ENCODE measurements around the gene PSMD1.

PSMD1 gene

DNA sequence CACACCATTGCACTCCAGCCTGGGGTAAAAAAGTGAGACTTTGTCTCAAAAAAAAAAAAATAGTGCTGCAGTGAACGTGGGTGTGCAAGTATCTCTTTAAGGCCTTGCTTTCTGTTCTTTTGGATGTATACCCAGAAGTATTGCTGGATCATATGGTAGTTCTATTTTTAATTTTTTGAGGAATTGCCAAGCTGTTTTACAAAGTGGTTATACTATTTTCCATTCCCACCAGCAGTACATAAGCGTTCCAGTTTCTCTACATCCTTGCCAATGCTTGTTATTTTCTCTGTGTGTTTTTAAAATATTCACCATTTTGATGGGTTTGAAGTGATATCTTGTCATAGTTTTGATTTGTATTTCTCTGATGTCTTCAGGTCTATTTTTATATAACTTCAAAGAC, 154.8 kb downstream of the PSMD1 start:
- DNase-seq (ENCODE audit: low spot score) = no peak

DNA sequence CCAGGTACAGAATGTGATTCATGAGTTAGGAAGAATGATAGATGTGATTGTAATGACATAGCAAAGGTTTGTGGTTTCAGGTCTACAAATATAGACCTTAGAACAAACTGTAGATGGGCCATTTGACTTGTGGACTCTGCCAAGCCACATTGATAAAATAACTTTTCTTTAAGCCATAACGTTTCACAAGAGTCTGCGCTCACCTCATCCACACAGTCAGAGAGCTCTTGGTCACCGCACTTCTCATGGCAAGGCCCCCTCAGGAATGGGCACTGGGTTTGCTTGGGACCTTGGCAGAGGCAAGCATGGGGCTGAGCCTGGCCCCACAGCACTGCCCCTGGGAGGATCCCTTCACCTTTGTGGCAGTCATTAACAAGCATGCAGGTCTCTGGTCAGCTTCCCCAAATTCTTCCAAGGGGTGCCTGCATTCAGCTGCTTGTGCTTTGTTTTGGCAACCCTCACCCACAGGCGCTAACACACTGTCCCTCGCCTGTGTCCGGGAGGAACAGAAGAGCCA, 155.7 kb downstream of the PSMD1 start:
- no peak for DNase-seq (ENCODE audit: low spot score)

DNA sequence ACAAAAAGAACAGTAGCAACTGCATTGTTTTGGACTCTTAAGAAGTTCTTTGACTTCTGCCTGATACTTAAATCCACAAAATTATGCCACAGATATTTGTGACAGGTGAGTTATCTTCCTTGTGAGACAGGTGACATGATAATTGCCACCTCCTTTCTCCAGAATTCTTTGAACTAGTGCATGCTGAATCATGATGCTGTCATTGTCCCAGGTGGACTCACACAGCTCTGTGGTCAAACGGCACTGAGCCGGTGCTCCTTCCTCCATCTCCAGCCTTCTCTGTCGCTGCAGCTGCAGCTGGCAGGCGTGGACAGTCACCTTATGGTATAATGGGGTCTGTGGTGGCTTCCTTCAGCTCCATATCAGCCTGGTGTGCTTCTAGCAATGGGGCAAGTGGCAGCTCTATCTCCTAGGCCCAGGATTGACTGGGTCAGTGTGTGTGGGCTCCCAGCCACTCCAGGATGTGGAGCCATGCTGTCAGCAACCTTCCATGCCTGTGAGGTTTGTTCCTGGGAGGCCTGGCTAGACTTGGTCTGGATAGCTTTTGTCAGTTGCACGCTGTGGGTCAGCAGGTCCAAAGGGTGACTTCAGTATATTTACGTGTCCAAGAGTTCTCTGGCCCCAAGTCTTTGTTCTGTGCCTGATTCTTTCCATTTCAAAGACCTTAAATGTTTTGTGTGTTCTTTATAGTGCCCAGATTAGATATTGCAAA, 157.4 kb downstream of the PSMD1 start:
- DNase-seq (ENCODE audit: low spot score) = no peak

DNA sequence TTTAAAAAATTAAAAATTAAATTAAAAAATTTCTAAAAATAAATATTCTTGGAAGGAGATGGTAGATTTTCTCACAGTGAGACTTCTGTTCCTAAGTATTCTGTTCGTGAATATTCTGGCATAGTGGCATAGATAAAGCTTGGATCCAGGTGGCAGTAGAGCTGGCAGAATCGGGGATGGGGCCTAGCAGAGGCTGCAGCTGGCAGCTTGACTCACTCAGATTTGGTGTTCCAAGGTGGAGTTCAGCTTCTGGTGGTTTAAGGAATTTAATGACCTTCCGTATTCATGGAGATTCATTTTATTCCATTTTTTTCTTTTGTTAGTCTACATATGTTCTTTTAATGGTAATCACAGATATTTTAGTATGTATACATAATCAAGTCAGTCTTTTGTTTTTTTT, 161.7 kb downstream of the PSMD1 start:
- DNase-seq (ENCODE audit: low spot score) = no peak

DNA sequence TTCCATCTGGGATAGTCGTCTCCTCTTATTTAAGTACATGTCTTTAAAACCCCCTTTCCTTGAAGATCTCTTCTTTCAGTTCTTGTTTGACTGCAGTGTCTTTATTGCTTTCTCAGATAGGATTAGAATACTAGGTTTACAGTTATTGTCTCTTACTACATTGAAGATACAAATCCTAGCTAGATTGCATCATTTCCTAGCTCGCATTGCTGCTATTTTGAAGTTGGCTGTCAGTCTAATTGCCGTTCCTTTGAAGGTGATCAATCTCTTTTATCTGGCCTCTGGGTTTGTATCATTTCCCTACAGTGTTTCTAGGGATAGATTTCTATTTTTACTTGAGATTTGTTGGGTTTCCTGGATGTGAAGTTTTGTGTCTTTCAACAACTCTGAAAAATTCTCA, 162.6 kb downstream of the PSMD1 start:
- DNase-seq (ENCODE audit: low spot score) = no peak

DNA sequence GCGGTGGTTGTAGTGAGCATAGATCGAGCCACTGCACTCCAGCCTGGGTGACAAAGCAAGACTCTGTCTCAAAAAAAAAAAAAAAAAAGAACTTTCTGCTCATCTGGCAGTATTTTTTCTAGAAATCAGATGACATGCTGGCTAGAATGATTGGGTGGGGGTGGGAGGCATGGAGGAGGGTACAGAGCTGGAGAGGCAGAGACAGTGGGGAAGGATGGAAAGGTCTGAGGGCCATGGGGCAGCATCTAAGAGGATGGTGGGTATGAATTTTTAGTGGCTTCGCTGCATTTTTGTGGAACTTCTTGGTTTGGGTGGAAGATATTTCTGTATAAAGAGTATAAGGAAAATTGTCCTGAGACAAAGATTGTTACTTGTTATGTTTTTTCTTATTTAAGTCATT, 165.1 kb downstream of the PSMD1 start:
- no peak for DNase-seq (ENCODE audit: low spot score)

Data from NAMALWA (cell line).